Subcutaneous adipose tissue (tissue), 4 donors: ENCODE data around the gene UBE2Q2. TPM values are rescaled to one million over a fixed set of nuclear protein-coding genes. Genes with fewer than 3 reads are reported as not detected.

Source experiments
- CTCF ChIP-seq: fragments of 450-650 bp; IDR thresholded peaks from one replicate; pipeline ENCODE4 v1.5.1; 2016; ENCODE audit warnings: low read depth, mild to moderate bottlenecking, control low read depth, antibody characterized with exemption, moderate library complexity
- total RNA-seq, 4 donors: library from RNA; depleted of rRNA; stranded (reverse); fragments of >200 nt; gene quantifications; one replicate each; pipeline ENCODE4 v1.1.0, GENCODE V29; 2016

UBE2Q2 gene
- total RNA-seq, 4 donors from 2014 or later = 40.5 to 67.7 (median 51.8) TPM

DNA sequence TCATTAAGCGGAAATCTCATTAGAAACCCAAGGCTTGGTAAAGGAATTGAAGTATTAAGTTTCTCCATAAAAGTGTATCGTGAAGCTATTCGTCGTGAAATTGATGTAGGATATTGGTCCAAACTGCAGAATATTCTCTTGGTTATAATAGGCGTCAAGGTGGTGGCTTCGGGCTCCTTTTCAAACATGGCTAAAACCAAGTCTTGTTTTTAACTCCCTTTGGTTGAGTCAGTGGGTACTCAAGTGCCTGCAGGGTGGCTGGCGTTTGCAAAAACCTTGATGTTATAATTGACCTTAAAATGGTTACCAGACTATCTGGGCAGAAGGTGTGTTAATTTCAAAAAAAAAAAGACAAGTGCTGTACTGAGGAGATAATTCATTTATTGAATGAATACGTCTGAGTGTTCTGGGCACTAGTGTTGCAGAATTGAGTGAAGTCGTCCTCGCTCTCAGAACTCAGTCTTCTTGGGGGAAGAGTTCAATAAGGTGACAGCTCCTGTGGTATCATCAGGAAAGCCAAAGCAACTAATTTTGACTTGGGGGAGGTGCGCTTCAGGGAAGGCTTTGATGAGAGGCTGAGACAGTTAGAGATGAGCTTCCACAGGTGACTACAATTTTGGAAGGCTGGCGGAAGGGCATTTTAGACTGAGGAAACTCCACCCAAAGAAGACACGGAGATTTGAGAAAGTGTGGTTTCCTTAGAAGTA, 1.5 kb downstream of the UBE2Q2 start:
- no peak for TF ChIP-seq CTCF

DNA sequence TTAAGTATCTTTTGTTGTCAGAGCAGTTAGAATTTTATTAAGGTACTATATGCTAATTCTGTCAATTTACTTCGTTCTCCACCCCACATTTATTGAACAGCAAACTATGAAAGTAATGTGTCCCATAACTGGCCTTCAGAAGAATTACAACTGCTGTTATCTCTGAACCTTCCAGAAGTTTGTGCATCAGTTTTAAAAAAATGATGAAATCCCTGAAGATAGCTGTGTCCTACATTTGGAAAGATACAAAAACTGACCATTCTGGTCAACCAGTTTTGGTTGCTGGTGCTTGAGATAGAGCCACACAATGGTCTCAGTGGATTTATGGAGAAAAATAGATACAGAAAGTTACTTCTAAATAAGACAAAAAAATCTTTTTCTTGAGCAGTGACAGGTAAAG, 5.9 kb downstream of the UBE2Q2 start:
- TF ChIP-seq CTCF = no peak

- TF ChIP-seq CTCF = no peak
Measured at GRCh38 chr15:75850708-75851107, 7.5 kb downstream of the UBE2Q2 start.

DNA sequence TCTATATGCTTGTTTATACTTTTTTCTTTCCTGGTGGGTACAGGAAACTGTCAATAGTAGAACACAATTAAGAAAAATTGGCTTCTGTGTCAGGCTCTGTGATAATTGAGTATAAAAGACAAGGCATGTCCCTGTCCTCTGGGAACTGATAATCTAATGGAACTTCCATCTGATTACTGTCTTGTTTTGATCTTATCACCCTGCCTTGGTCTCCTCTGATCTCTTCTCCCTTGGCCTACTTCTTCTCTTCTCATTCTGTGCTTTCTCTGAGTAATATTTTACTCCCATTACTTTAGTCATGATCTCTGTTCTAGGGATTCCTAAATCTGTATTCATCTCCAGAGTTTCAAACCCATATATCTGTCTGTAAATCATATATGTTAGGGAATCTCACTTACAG, 14.6 kb downstream of the UBE2Q2 start:
- TF ChIP-seq CTCF = no peak

- no peak for TF ChIP-seq CTCF
Measured at GRCh38 chr15:75861750-75862402, 18.6 kb downstream of the UBE2Q2 start.

- TF ChIP-seq CTCF = no peak
Measured at GRCh38 chr15:75862796-75863195, 19.5 kb downstream of the UBE2Q2 start.

GRCh38 chr15:75864213-75865059, 21.2 kb downstream of the UBE2Q2 start:
- no peak for TF ChIP-seq CTCF
